ENCODE data around the gene MARCHF3.

Gene MARCHF3

DNA sequence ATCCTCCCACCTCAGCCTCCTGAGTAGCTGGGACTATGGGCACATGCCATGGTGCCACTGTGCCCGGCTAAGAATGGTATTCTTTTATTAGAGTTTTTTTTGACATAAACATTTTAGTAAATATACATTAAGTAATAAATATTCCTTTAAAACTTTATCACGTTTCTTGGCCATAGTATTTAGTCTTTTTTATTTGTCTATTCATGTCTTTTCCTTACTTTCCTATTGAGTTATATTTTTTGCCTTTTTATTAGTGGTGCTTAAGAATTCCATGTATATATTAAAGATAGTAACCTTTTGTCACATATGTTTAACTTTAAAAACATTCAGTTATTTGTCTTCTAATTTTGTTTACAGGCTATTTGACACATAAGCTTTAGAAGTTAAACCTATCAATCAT is 73.4 kb downstream of the MARCHF3 start:
- H3K4me3 ChIP-seq (ENCODE audit: low read depth, low read length) = no peak overlapping the region
- no peak for DNase-seq (ENCODE audit: low read depth)
- in situ Hi-C loops (cut with HindIII; ENCODE audit: low sequenced_read_pairs) = no loop called here
- no peak for TF ChIP-seq CTCF (IDR thresholded peaks at IDR 0.05; ENCODE audit: low read depth, low read length, missing control alignments)

DNA sequence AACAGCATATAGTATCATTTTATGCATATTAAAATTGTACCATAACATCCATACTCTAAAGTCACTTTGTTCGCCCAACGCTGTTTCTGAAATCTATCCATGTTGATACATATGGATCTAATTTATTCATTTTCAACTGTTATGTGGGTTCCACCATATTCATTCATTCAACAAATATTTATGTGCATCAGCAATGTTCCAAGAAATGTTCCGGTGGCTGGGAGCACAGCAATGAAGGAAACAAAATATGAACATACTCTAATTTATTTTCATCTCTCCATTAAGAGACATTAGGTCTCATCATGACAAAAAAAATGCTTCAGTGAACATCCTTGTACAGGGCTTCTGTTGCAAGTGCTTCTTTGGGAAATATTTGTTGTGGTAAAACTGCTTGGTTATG is 75.4 kb downstream of the MARCHF3 start:
- no peak for TF ChIP-seq CTCF (IDR thresholded peaks at IDR 0.05; ENCODE audit: low read depth, low read length, missing control alignments)
- DNase-seq (ENCODE audit: low read depth) = no peak
- in situ Hi-C loops (cut with HindIII; ENCODE audit: low sequenced_read_pairs) = no loop called here
- no peak overlapping the region for H3K4me3 ChIP-seq (ENCODE audit: low read depth, low read length)

DNA sequence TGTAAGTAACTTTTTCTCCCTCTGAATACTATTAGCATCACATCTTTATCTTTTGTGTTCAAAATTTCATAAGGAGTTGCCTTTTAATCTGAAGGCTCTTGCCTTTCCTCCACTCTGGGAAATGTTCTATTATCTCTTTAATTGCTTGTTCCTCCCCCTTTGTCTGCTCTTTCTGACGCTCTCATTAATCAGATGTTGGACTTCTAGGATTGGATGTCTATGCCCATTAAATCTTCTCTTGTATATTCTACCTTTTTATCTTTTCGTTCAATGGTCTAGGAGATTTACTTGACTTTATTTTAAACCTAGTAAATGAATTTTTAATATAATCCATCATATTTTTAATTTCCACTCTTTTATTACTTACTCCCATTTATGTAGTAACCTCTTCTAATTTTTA is 76.7 kb downstream of the MARCHF3 start:
- no peak for DNase-seq (ENCODE audit: low read depth)
- no peak for TF ChIP-seq CTCF (IDR thresholded peaks at IDR 0.05; ENCODE audit: low read depth, low read length, missing control alignments)
- in situ Hi-C loops (cut with HindIII; ENCODE audit: low sequenced_read_pairs) = no loop called here
- H3K4me3 ChIP-seq (ENCODE audit: low read depth, low read length) = no peak overlapping the region

DNA sequence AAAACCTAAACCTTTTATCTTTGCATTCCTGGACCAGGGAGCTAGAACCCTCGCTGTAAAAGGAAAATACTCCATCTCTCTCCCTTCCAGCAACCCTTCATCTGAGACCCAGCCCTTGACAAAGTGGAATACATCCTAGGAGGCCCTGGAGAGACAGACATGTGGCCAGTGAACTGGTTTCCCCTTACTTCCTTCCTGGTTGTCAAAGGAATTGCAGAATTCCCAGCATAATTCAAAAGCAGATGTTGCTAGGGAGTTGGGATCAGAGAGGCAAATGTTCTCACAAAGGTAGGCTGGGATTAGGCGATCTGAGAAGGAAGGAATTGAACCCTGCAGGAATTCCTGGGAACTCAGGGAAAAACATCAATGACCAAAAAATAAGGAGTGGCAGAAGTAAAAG is 80.9 kb downstream of the MARCHF3 start:
- no peak for TF ChIP-seq CTCF (IDR thresholded peaks at IDR 0.05; ENCODE audit: low read depth, low read length, missing control alignments)
- no peak overlapping the region for H3K4me3 ChIP-seq (ENCODE audit: low read depth, low read length)
- in situ Hi-C loops (cut with HindIII; ENCODE audit: low sequenced_read_pairs) = no loop called here
- no peak for DNase-seq (ENCODE audit: low read depth)

- no peak for DNase-seq (ENCODE audit: low read depth)
- TF ChIP-seq CTCF (IDR thresholded peaks at IDR 0.05; ENCODE audit: low read depth, low read length, missing control alignments) = no peak
- in situ Hi-C loops (cut with HindIII; ENCODE audit: low sequenced_read_pairs) = no loop called here
- H3K4me3 ChIP-seq (ENCODE audit: low read depth, low read length) = no peak overlapping the region
Observed at GRCh38 chr5:126948453-126948852, 81.9 kb downstream of the MARCHF3 start.

DNA sequence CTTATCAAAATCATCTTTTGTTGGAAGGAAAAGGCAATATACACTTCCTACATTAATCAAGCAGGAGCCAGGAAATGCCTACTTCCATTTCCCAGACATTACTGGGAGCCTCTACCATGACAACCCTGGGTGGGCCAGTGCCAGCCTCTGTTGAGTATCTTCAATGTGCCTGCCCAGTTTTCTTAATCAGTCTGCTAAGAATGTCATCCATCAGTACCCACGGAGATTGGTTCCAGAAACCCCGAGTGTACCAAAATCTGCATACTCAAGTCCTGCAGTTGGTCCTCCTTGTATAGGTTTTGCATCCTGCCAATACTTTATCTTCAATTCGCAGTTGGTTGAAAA is 82.4 kb downstream of the MARCHF3 start:
- no peak for DNase-seq (ENCODE audit: low read depth)
- in situ Hi-C loops (cut with HindIII; ENCODE audit: low sequenced_read_pairs) = no loop called here
- no peak for TF ChIP-seq CTCF (IDR thresholded peaks at IDR 0.05; ENCODE audit: low read depth, low read length, missing control alignments)
- H3K4me3 ChIP-seq (ENCODE audit: low read depth, low read length) = no peak overlapping the region

Measured in astrocyte of the cerebellum (primary cell).